Glutamatergic neuron (in vitro differentiated cells): ENCODE measurements around the gene KIF3C. TPM values are rescaled to one million over a fixed set of nuclear protein-coding genes. Genes with fewer than 3 reads are reported as not detected.

Experiments used
- DNase-seq: peaks from one replicate; pipeline ENCODE4 v3.0.0; 2022
- H3K27ac Mint-ChIP-seq: one replicate; pipeline ENCODE4 v1.8.0; 2020; ENCODE audit warnings: mild to moderate bottlenecking, mixed read lengths, inconsistent platforms; ENCODE audit not compliant: unreplicated experiment
- H3K27me3 Mint-ChIP-seq: one replicate; pipeline ENCODE4 v1.8.0; 2020; ENCODE audit warnings: mild to moderate bottlenecking, moderate library complexity, mixed read lengths, inconsistent platforms; ENCODE audit not compliant: unreplicated experiment
- H3K36me3 Mint-ChIP-seq: one replicate; pipeline ENCODE4 v1.8.0; 2020; ENCODE audit warnings: mild to moderate bottlenecking, mixed read lengths, inconsistent platforms; ENCODE audit not compliant: unreplicated experiment
- H3K4me1 Mint-ChIP-seq: one replicate; pipeline ENCODE4 v1.8.0; 2020; ENCODE audit warnings: mild to moderate bottlenecking, low read depth, mixed read lengths, inconsistent platforms; ENCODE audit not compliant: unreplicated experiment
- H3K4me3 Mint-ChIP-seq: one replicate; pipeline ENCODE4 v1.8.0; 2020; ENCODE audit warnings: mild to moderate bottlenecking, mixed read lengths, inconsistent platforms; ENCODE audit not compliant: unreplicated experiment
- H3K9me3 Mint-ChIP-seq: one replicate; pipeline ENCODE4 v1.8.0; 2020; ENCODE audit warnings: mild to moderate bottlenecking, moderate library complexity, mixed read lengths, inconsistent platforms; ENCODE audit not compliant: unreplicated experiment
- CTCF ChIP-seq: fragments of 200-600 bp; sonication (generic); IDR thresholded peaks from one replicate; pipeline ENCODE4 v1.5.0; 2021; ENCODE audit not compliant: partially characterized antibody, unreplicated experiment
- total RNA-seq: library from RNA; stranded (reverse); fragmentation: NEBNext Ultra II Directional; extraction: Animal tissue kit (Norgen Biotek cat#: 25700); gene quantifications from one replicate; pipeline ENCODE4 v1.2.1, GENCODE V29; 2021; ENCODE audit not compliant: unreplicated experiment

Gene KIF3C
- total RNA-seq, 1 donor from 2014 or later: 210 TPM

GRCh38 chr2:25955869-25956535 is 26.3 kb downstream of the KIF3C start:
- Mint-ChIP-seq H3K4me3 (no peak overlapping the region), H3K4me1 (peaks cover 5% of the 10 kb centered on the region), H3K27ac (no peak overlapping the region), H3K36me3 (no peaks in the 10 kb centered on the region), H3K27me3 (peaks cover 2% of the 10 kb centered on the region), H3K9me3 (no peaks in the 10 kb centered on the region)
- no peak for DNase-seq
- TF ChIP-seq CTCF: no peak

- Mint-ChIP-seq H3K27ac (no peak overlapping the region), H3K36me3 (no peaks in the 10 kb centered on the region), H3K27me3 (peaks cover 2% of the 10 kb centered on the region), H3K4me3 (no peak overlapping the region), H3K9me3 (no peaks in the 10 kb centered on the region), H3K4me1 (peaks cover 6% of the 10 kb centered on the region)
- no peak for DNase-seq
- TF ChIP-seq CTCF: no peak
Measured at GRCh38 chr2:25955036-25955435, 27.3 kb downstream of the KIF3C start.

GRCh38 chr2:25954199-25954752 is 28.0 kb downstream of the KIF3C start:
- Mint-ChIP-seq H3K9me3 (no peaks in the 10 kb centered on the region), H3K4me3 (no peak overlapping the region), H3K36me3 (no peaks in the 10 kb centered on the region), H3K27ac (no peak overlapping the region), H3K27me3 (peaks cover 2% of the 10 kb centered on the region), H3K4me1 (peaks cover 6% of the 10 kb centered on the region)
- TF ChIP-seq CTCF: no peak
- no peak for DNase-seq

- peak; percentile 85 for DNase-seq
- Mint-ChIP-seq H3K4me3 (no peak overlapping the region), H3K4me1 (peaks cover 6% of the 10 kb centered on the region), H3K27me3 (no peaks in the 10 kb centered on the region), H3K36me3 (no peaks in the 10 kb centered on the region), H3K27ac (peak overlapping the region; percentile 89), H3K9me3 (no peaks in the 10 kb centered on the region)
- peak; percentile 89 for TF ChIP-seq CTCF
Measured at GRCh38 chr2:25951071-25951547, 31.2 kb downstream of the KIF3C start.

- no peak for TF ChIP-seq CTCF
- Mint-ChIP-seq H3K36me3 (no peaks in the 10 kb centered on the region), H3K4me1 (peaks cover 6% of the 10 kb centered on the region), H3K27me3 (no peaks in the 10 kb centered on the region), H3K4me3 (no peak overlapping the region), H3K9me3 (no peaks in the 10 kb centered on the region), H3K27ac (no peak overlapping the region)
- no peak for DNase-seq
Measured at GRCh38 chr2:25948437-25948836, 33.9 kb downstream of the KIF3C start.
